H1 (cell line): Measurements from ENCODE around the gene CNOT2. TPM values are rescaled to one million over a fixed set of nuclear protein-coding genes. Genes with fewer than 3 reads are reported as not detected.

Source experiments
- CTCF ChIA-PET: fragments of 300-600 bp; sonication (Branson Sonifier 250); formaldehyde crosslinking; loops from one replicate; lab custom pipeline; 2021; ENCODE audit not compliant: partially characterized antibody; lab: Charles Lee
- POLR2A ChIA-PET: fragments of 300-600 bp; sonication (Branson Sonifier 250); formaldehyde crosslinking; loops from one replicate; lab custom pipeline; 2021; ENCODE audit warnings: inconsistent platforms; ENCODE audit not compliant: partially characterized antibody; lab: Charles Lee
- DNase-seq, 2 experiments: peaks; one replicate each; pipeline versions ENCODE4 v3.0.0 to v3.0.0-alpha.2; 2010 to 2022; ENCODE audit warnings: low spot score in 2 of 2, low read depth in 1 of 2, mixed read lengths in 1 of 2
- FAIRE-seq: peaks from 2 replicates; lab custom pipeline; 2011; peaks lifted over from hg19 to GRCh38; lab: Jason Lieb, UNC
- H2AFZ ChIP-seq: 2 replicates; pipeline ENCODE4 v1.8.1; 2012; ENCODE audit warnings: low read length, inconsistent platforms
- H2AK5ac ChIP-seq: 2 replicates; pipeline ENCODE4 v1.6.1; 2013; ENCODE audit warnings: low read depth, low read length
- H2BK120ac ChIP-seq: replicated peaks from 2 replicates; pipeline ENCODE3; 2013; ENCODE audit warnings: low read depth, low read length, inconsistent platforms
- H2BK12ac ChIP-seq: 2 replicates; pipeline ENCODE4 v1.6.1; 2013; ENCODE audit warnings: low read depth, low read length
- H2BK15ac ChIP-seq: 2 replicates; pipeline ENCODE4 v1.6.1; 2013; ENCODE audit warnings: low read length
- H2BK20ac ChIP-seq: 2 replicates; pipeline ENCODE4 v1.6.1; 2013; ENCODE audit warnings: low read length
- H2BK5ac ChIP-seq: 2 replicates; pipeline ENCODE4 v1.6.1; 2013; ENCODE audit warnings: low read depth, low read length
- H3K14ac ChIP-seq: 2 replicates; pipeline ENCODE4 v1.6.1; 2013; ENCODE audit warnings: inconsistent platforms; ENCODE audit not compliant: insufficient read length
- H3K18ac ChIP-seq: 2 replicates; pipeline ENCODE4 v1.6.1; 2013; ENCODE audit warnings: low read length; ENCODE audit errors: extremely low read depth
- H3K23ac ChIP-seq: 2 replicates; pipeline ENCODE4 v1.6.1; 2013; ENCODE audit warnings: inconsistent platforms; ENCODE audit not compliant: insufficient read length
- H3K23me2 ChIP-seq: 2 replicates; pipeline ENCODE4 v1.6.1; 2013; ENCODE audit warnings: low read depth, low read length
- H3K27ac ChIP-seq: 2 replicates; pipeline ENCODE4 v1.6.1; 2011; ENCODE audit warnings: low read depth, low read length, inconsistent platforms
- H3K27me3 ChIP-seq, 4 experiments: replicated peaks in 1 of 4; 1 replicate in 1 of 4; 2 replicates in 3 of 4; pipeline versions ENCODE4 v1.6.1 to v1.8.1; 2011 to 2013; ENCODE audit warnings: low read length in 3 of 4, mild to moderate bottlenecking in 3 of 4, inconsistent platforms in 2 of 4, mixed read lengths in 2 of 4, moderate library complexity in 1 of 4; ENCODE audit not compliant: control insufficient read depth in 3 of 4, insufficient read depth in 3 of 4; ENCODE audit errors: extremely low read depth in 1 of 4
- H3K36me3 ChIP-seq, 4 experiments: 2 replicates each; pipeline versions ENCODE4 v1.6.1 to v1.8.1; 2011 to 2013; ENCODE audit warnings: mild to moderate bottlenecking in 4 of 4, low read length in 3 of 4, moderate library complexity in 2 of 4, control low read depth in 1 of 4, inconsistent platforms in 1 of 4; ENCODE audit not compliant: insufficient read depth in 4 of 4, control insufficient read depth in 2 of 4
- H3K4ac ChIP-seq: replicated peaks from 2 replicates; pipeline ENCODE3; 2013; ENCODE audit warnings: low read length, low read depth, mixed read lengths, inconsistent platforms; ENCODE audit not compliant: insufficient read length
- H3K4me1 ChIP-seq, 4 experiments: replicated peaks in 1 of 4; 1 replicate in 1 of 4; 2 replicates in 3 of 4; pipeline versions ENCODE4 v1.6.1 to v1.8.1; 2011 to 2013; ENCODE audit warnings: low read length in 3 of 4, inconsistent platforms in 2 of 4, mixed read lengths in 1 of 4; ENCODE audit not compliant: insufficient read depth in 4 of 4, control insufficient read depth in 3 of 4
- H3K4me2 ChIP-seq, 2 experiments: 2 replicates each; pipeline versions ENCODE4 v1.6.1 to v1.8.1; 2011 to 2013; ENCODE audit warnings: low read depth in 2 of 2, low read length in 2 of 2, control low read depth in 1 of 2, inconsistent platforms in 1 of 2, mild to moderate bottlenecking in 1 of 2; ENCODE audit not compliant: insufficient read depth in 1 of 2
- H3K4me3 ChIP-seq, 4 experiments: fragments of 200-600, 300-600 bp in 1 of 4; sonication (generic), shearing (Covaris generic), sonication (Bioruptor Twin) in 1 of 4; 2 replicates each; pipeline versions ENCODE4 v1.5.1 to v1.8.1; 2011 to 2016; ENCODE audit warnings: low read length in 4 of 4, low read depth in 3 of 4, control low read depth in 2 of 4, inconsistent platforms in 2 of 4, mild to moderate bottlenecking in 2 of 4, mixed read lengths in 1 of 4, moderate library complexity in 1 of 4; ENCODE audit not compliant: insufficient read depth in 2 of 4; ENCODE audit errors: extremely low read depth in 1 of 4
- H3K56ac ChIP-seq: replicated peaks from 2 replicates; pipeline ENCODE3; 2013; ENCODE audit warnings: low read depth, mild to moderate bottlenecking, mixed read lengths, low read length, inconsistent platforms; ENCODE audit not compliant: insufficient read length
- H3K79me1 ChIP-seq: 2 replicates; pipeline ENCODE4 v1.6.1; 2013; ENCODE audit warnings: low read depth, low read length, control low read depth
- H3K79me2 ChIP-seq, 2 experiments: 2 replicates each; pipeline versions ENCODE4 v1.6.1 to v1.8.1; 2012 to 2013; ENCODE audit warnings: low read length in 2 of 2, mild to moderate bottlenecking in 2 of 2, inconsistent platforms in 1 of 2; ENCODE audit not compliant: insufficient read depth in 2 of 2, control insufficient read depth in 1 of 2
- H3K9ac ChIP-seq, 4 experiments: replicated peaks in 1 of 4; 1 replicate in 1 of 4; 2 replicates in 3 of 4; pipeline versions ENCODE4 v1.6.1 to v1.8.1; 2011 to 2013; ENCODE audit warnings: low read depth in 3 of 4, low read length in 3 of 4, control low read depth in 2 of 4, mild to moderate bottlenecking in 2 of 4, moderate library complexity in 2 of 4, inconsistent platforms in 1 of 4; ENCODE audit errors: extremely low read depth in 1 of 4
- H3K9me3 ChIP-seq, 2 experiments: 2 replicates each; pipeline versions ENCODE4 v1.6.1 to v1.8.1; 2012 to 2013; ENCODE audit warnings: mild to moderate bottlenecking in 2 of 2, moderate library complexity in 2 of 2, control low read depth in 1 of 2, inconsistent platforms in 1 of 2, low read depth in 1 of 2, low read length in 1 of 2, mixed read lengths in 1 of 2; ENCODE audit not compliant: insufficient read depth in 2 of 2
- H4K20me1 ChIP-seq, 2 experiments: replicated peaks in 1 of 2; 2 replicates each; pipeline versions ENCODE3 to v1.8.1; 2011 to 2013; ENCODE audit warnings: inconsistent platforms in 2 of 2, low read length in 2 of 2, mild to moderate bottlenecking in 1 of 2; ENCODE audit not compliant: insufficient read depth in 2 of 2, control insufficient read depth in 1 of 2
- H4K5ac ChIP-seq: 2 replicates; pipeline ENCODE4 v1.6.1; 2013; ENCODE audit warnings: low read length, low read depth, mixed read lengths, inconsistent platforms; ENCODE audit not compliant: insufficient read length
- H4K8ac ChIP-seq: 2 replicates; pipeline ENCODE4 v1.8.0; 2013; ENCODE audit warnings: mild to moderate bottlenecking, moderate library complexity, low read length, inconsistent platforms; ENCODE audit not compliant: insufficient read depth; ENCODE audit errors: extremely low read depth
- H4K91ac ChIP-seq: replicated peaks from 2 replicates; pipeline ENCODE3; 2013; ENCODE audit warnings: low read length, mixed read lengths, inconsistent platforms; ENCODE audit not compliant: insufficient read length
- CEBPB ChIP-seq: IDR thresholded peaks from 2 replicates; pipeline ENCODE4 v1.6.1; 2012; ENCODE audit warnings: low read depth, low read length
- CREB1 ChIP-seq: IDR thresholded peaks from 2 replicates; pipeline ENCODE4 v1.6.1; 2012; ENCODE audit warnings: inconsistent platforms
- CTBP2 ChIP-seq: IDR thresholded peaks from 2 replicates; pipeline ENCODE4 v1.7.0; 2011; ENCODE audit warnings: borderline replicate concordance, mild to moderate bottlenecking, moderate library complexity, mixed read lengths, low read length; ENCODE audit not compliant: insufficient read depth, insufficient read length
- EZH2 ChIP-seq: fragments of 200-600 bp; sonication (generic); IDR thresholded peaks from 2 replicates; pipeline ENCODE4 v1.7.1; 2012; ENCODE audit warnings: low read depth, mild to moderate bottlenecking, moderate library complexity, low read length, inconsistent platforms; ENCODE audit not compliant: severe bottlenecking
- FOSL1 ChIP-seq: IDR thresholded peaks from 2 replicates; pipeline ENCODE4 v1.6.1; 2011; ENCODE audit warnings: mild to moderate bottlenecking, low read depth, low read length, moderate library complexity; ENCODE audit not compliant: insufficient read depth
- KDM1A ChIP-seq: fragments of 200-600, 300-600 bp; sonication (generic); IDR thresholded peaks from 2 replicates; pipeline ENCODE4 v1.7.1; 2016; ENCODE audit warnings: mild to moderate bottlenecking, low read length, borderline replicate concordance
- NANOG ChIP-seq: IDR thresholded peaks from 2 replicates; pipeline ENCODE4 v1.6.1; 2011; ENCODE audit warnings: low read length, low read depth, mild to moderate bottlenecking, inconsistent platforms; ENCODE audit not compliant: insufficient read depth, poor library complexity, severe bottlenecking
- PHF8 ChIP-seq: fragments of 200-600 bp; sonication (generic); conservative IDR thresholded peaks from 2 replicates; pipeline ENCODE4 v1.7.1; 2012; ENCODE audit warnings: low read depth, mild to moderate bottlenecking, inconsistent platforms, low read length, moderate library complexity
- RNF2 ChIP-seq: fragments of 200-900, 300-1000 bp; sonication (generic); IDR thresholded peaks from 2 replicates; pipeline ENCODE4 v1.7.1; 2016; ENCODE audit warnings: borderline replicate concordance, low read depth, mild to moderate bottlenecking, antibody characterized with exemption, low read length; ENCODE audit not compliant: poor library complexity, severe bottlenecking; ENCODE audit errors: missing control alignments
- SP1 ChIP-seq: IDR thresholded peaks from 2 replicates; pipeline ENCODE4 v1.6.1; 2011; ENCODE audit warnings: low read depth, low read length
- SRF ChIP-seq: IDR thresholded peaks from 2 replicates; pipeline ENCODE4 v1.6.1; 2011; ENCODE audit warnings: mild to moderate bottlenecking, low read depth, low read length, moderate library complexity
- TEAD4 ChIP-seq: IDR thresholded peaks from 2 replicates; pipeline ENCODE4 v1.6.1; 2012; ENCODE audit warnings: low read depth, low read length, inconsistent platforms, mixed read lengths
- polyA plus RNA-seq, 7 experiments: library from polyadenylated mRNA; depleted of rRNA in 3 of 7; stranded (reverse) in 5 of 7; unstranded in 2 of 7; fragments of >200 nt in 5 of 7; fragments of 200-250 nt in 2 of 7; gene quantifications; 1 replicate in 5 of 7; 2 replicates in 1 of 7; 4 replicates in 1 of 7; pipeline versions ENCODE4 v1.2.1 to v1.2.3, GENCODE V29; 2011 to 2013; ENCODE audit warnings: missing spikeins in 2 of 7, mixed read lengths in 2 of 7
- total RNA-seq: library from RNA; stranded (reverse); fragmentation: NEBNext Ultra II Directional; extraction: Animal tissue kit (Norgen Biotek cat#: 25700); gene quantifications from 2 replicates; pipeline ENCODE4 v1.2.1, GENCODE V29; 2021
- TF ChIP-seq, protein P1 (sequence below), 3 experiments: IDR thresholded peaks; 1 replicate in 2 of 3; 2 replicates in 1 of 3; pipeline versions ENCODE4 v1.5.1 to v1.6.1; 2011; ENCODE audit warnings: low read length in 3 of 3, mild to moderate bottlenecking in 3 of 3, inconsistent platforms in 2 of 3, low read depth in 1 of 3, moderate library complexity in 1 of 3; ENCODE audit not compliant: insufficient read depth in 1 of 3; ENCODE audit errors: control extremely low read depth in 1 of 3

Gene CNOT2
- total and polyA plus RNA-seq, 2 of the 8 experiments (the other 6 are each of a cell fraction or from before 2014, with no cell fraction given): 61.2 to 64.8 TPM

- ChIA-PET CTCF (no interaction called here), POLR2A (no interaction called here)
- Histone ChIP-seq H4K8ac (no peak overlapping the region), H2BK12ac (no peak overlapping the region), H3K4me3 (no peak overlapping the region), H3K56ac (no peak overlapping the region), H4K20me1 (no peaks in the 10 kb centered on the region), H3K4ac (no peak overlapping the region), H3K9me3 (no peaks in the 10 kb centered on the region), H2BK120ac (no peak overlapping the region), H2AFZ (no peak overlapping the region), H3K18ac (no peak overlapping the region), H3K23ac (no peak overlapping the region), H3K9ac (no peak overlapping the region), H4K5ac (no peak overlapping the region), H3K23me2 (no peaks in the 10 kb centered on the region), H3K27me3 (no peaks in the 10 kb centered on the region), H3K79me1 (no peaks in the 10 kb centered on the region), H2BK20ac (no peak overlapping the region), H3K14ac (no peak overlapping the region), H3K36me3 (no peaks in the 10 kb centered on the region), H3K4me2 (no peak overlapping the region), H2BK5ac (no peak overlapping the region), H2AK5ac (no peak overlapping the region), H3K79me2 (no peaks in the 10 kb centered on the region), H3K27ac (no peak overlapping the region), H2BK15ac (no peak overlapping the region), H4K91ac (no peak overlapping the region), H3K4me1 (no peaks in the 10 kb centered on the region)
- FAIRE-seq (no peak), DNase-seq (no peak)
- TF ChIP-seq NANOG (no peak), SRF (no peak), SP1 (no peak), CREB1 (no peak), CEBPB (no peak), EZH2 (no peak), CTBP2 (no peak), KDM1A (no peak), FOSL1 (no peak), PHF8 (no peak), TEAD4 (no peak), RNF2 (no peak)
- TF ChIP-seq, protein P1, sequence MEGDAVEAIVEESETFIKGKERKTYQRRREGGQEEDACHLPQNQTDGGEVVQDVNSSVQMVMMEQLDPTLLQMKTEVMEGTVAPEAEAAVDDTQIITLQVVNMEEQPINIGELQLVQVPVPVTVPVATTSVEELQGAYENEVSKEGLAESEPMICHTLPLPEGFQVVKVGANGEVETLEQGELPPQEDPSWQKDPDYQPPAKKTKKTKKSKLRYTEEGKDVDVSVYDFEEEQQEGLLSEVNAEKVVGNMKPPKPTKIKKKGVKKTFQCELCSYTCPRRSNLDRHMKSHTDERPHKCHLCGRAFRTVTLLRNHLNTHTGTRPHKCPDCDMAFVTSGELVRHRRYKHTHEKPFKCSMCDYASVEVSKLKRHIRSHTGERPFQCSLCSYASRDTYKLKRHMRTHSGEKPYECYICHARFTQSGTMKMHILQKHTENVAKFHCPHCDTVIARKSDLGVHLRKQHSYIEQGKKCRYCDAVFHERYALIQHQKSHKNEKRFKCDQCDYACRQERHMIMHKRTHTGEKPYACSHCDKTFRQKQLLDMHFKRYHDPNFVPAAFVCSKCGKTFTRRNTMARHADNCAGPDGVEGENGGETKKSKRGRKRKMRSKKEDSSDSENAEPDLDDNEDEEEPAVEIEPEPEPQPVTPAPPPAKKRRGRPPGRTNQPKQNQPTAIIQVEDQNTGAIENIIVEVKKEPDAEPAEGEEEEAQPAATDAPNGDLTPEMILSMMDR (IDR thresholded peaks at IDR 0.05; ENCODE audit: control extremely low read depth in 1 of 3, insufficient read depth in 1 of 3, low read depth in 1 of 3, low read length in 3 of 3): no peak
These were observed 49.2 kb upstream of the CNOT2 start for GRCh38 chr12:70194076-70194475.
